Iris pigment epithelial cell (primary cell): ENCODE results near the gene LYRM4.

Experiments used
- DNase-seq: peaks from one replicate; pipeline ENCODE4 v3.0.0-alpha.2; 2011; ENCODE audit warnings: low read depth

Gene LYRM4

GRCh38 chr6:5174756-5175549 is 85.8 kb downstream of the LYRM4 start:
- no peak for DNase-seq

DNA sequence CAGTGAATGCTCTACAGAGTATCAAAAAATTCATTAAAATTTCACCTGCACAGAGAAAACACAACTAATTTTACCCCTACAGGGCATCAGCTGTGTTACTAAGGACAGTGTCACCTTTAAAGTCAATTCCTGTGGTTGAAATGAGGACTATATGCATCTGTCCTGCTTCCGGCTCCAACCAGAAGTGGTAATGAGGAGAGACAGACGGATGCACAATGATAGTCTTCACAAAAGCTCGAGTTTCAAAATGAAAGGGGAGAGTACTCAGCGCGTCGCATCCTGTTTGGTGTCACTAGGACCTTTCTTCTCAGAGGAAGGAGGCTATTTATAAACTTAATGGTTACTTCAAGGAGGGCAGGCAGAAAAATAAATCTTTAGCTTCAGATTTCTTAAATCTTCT is 86.5 kb downstream of the LYRM4 start:
- DNase-seq = peak; percentile 23

GRCh38 chr6:5173810-5174209 is 86.9 kb downstream of the LYRM4 start:
- DNase-seq = no peak

GRCh38 chr6:5172897-5173474 is 87.8 kb downstream of the LYRM4 start:
- DNase-seq = no peak

DNA sequence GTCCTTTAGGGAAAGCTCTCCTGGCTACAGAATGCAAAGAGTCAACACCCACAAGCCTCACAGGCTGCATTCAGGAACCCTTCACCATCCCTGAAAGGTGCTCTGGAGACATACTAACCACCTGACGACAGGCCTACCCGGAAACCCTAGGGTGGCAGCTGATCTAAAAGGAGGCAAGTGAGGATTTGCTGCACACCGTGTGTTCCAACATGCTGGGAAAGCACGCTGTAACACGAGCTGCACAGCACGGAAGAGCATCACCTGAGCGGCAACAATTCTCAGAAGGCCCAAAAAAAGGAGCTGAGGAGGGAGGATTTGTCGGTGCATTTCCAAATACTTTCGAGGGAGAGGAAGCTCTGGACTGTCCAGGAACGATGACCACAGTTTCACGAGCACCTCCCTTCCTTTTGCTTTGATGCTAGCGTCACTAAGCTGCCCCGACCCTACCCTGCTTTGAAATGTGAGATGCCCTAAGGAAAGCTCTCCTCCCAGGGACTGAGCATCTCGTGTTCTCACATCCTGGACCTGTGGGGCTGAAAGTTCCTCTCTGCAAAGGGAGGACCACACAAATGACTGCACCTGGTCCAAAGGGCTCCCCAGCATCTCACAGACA is 88.6 kb downstream of the LYRM4 start:
- DNase-seq = peak; percentile 16

DNA sequence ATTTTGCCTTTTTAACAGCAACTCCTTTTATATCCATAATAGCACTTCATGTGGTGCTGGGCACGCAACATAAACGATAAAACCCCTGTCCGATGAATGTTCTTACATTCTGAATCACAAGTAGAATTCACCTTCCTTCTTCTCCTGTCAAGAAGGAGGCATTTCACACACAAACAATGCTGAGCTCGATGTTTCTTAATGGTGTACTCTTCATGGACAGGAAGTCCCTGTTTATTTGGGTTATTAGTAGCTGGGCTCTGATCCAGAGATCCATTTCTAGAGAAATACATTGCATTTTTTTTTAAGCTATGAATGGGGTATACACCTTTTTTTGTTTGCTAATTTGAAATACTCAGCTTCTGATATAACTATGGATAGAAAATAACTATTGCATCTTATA is 93.2 kb downstream of the LYRM4 start:
- peak; percentile 83 for DNase-seq

DNA sequence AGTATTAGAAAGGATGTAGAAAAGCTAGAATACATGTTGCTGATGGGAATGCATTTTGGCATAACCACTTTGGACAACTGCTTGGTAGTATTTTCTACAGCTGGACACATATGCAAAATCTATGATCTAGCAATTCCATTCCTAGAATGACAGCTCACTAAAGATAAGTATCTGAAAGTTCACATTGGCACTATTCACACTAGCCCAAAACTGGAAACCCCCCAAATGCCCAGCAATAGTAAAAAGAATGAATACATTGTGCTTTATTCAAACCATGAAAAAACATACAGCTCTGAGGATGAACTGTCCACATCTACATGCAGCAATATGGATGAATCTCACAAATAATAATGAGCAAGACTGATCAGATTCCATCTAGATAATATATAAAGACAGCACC is 96.7 kb downstream of the LYRM4 start:
- no peak for DNase-seq

DNA sequence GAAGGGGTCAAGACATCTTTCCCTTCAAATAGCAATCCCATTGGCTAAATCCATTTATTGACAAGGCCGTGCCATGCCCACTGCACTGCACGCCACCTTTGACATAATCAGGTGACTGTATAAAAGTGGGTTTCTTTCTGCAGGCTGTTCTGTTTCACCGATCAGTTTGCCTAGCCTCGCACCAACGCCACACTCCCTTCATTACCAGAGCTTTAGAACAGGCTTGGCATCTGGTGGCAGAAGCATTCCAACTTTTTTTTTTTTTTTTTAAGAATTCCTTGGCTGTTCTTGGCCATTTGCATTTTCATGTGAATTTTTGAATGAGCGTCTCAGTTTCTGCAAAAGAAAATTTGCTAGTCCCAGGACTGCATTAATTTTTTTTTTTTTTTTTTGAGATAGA is 97.5 kb downstream of the LYRM4 start:
- DNase-seq = no peak

DNA sequence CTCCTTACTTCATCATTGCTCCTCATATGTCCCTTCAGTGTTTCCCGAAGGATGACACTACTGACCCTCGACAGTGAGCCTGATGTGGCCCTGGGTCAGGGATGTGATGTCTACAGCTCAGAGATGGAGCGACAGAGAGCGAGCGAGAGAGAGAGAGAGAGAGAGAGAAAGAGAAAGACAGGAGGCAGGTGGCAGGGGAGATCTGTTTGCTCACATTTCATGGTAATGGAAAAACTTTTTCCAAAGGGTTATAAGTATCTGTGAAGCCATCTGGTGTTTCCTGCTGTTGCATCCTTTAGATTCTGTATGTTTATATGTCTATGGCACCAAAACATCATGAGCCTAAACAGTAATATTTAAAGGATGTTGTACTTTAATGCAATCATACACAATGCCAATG is 98.4 kb downstream of the LYRM4 start:
- no peak for DNase-seq

DNA sequence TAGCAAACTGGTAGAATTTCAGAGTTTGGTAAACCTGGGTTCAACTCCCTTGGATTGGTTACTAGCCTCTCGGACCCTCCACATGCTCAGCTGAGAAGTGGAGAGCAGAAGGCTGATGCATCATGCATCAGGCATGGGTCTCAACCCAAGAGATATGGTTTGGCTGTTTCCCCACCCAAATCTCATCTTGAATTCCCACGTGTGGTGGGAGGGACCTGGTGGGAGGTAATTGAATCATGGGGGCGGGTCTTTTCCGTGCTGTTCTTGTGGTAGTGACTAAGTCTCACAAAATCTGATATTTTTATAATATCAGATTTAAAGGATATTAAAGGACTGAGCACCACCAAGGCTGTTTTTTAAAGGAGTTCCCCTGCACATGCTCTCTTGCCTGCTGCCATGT is 100.5 kb downstream of the LYRM4 start:
- DNase-seq = no peak

GRCh38 chr6:5159162-5159561 is 101.6 kb downstream of the LYRM4 start:
- DNase-seq = no peak

GRCh38 chr6:5158180-5158579 is 102.6 kb downstream of the LYRM4 start:
- DNase-seq = no peak

DNA sequence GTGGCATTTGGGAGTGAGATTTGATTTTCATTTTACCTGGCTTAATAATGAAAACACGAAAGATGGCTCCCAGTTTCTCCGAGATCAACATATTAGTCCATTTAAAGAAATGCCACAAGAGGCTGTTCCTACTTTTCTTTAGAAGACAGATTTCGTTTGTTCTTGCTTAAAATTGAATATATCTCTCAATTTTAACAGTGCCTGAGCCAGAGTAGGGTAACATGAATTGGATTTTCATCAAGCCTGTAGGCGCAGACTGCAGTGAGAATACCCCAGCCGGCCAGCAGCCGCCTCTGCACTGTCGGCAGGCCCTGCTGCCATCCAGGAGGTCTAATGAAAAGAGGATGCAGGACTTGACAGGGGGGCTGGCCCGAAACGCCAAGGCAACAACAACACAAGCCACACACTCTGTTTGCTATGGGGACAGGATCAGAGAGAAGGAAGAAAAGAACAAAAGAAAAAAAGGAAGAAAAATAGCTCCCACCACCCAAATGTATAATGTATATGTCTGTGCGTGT is 103.1 kb downstream of the LYRM4 start:
- DNase-seq = no peak

DNA sequence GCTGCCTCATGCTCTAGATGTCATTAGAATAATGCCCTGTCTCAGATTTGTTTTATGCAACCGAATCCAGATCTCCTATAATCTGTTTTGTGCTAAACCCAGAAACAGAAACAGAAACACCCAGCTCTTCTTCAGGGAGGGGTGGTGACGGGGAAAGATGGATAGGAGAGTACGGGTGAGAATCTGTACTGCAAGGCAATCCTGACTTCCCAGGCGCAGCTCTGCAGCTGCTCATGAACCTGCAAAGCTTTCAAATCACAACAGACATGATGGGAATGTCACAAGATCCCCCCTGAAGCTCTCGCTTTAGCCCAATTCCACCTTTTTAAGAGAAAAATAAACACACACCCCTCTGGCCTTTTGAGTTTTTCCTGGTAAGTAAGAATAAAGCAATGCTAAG is 104.1 kb downstream of the LYRM4 start:
- DNase-seq = no peak

- no peak for DNase-seq
These were observed 104.8 kb downstream of the LYRM4 start for GRCh38 chr6:5155906-5156305.

GRCh38 chr6:5153186-5153585 is 107.6 kb downstream of the LYRM4 start:
- no peak for DNase-seq

DNA sequence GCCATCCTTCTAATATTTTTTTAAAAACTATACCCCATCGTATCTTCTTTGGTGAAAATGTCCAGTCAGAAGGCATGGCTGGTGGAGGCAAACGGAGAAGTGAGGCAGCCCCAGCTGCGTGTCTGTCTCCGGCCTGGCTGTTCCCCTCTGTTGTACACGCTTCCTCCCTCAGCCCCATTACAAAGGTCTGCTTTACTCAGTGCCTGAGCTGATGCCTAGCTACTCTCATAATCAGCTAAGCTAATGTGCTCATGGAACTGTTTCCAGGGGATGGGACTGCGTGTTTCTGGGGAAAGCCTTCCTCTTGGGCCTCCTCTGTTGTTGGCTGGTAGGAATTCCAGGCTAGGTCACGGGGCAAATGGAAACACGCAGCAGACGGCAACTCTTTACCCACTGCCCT is 108.3 kb downstream of the LYRM4 start:
- no peak for DNase-seq

GRCh38 chr6:5151955-5152401 is 108.8 kb downstream of the LYRM4 start:
- peak; percentile 80 for DNase-seq

DNA sequence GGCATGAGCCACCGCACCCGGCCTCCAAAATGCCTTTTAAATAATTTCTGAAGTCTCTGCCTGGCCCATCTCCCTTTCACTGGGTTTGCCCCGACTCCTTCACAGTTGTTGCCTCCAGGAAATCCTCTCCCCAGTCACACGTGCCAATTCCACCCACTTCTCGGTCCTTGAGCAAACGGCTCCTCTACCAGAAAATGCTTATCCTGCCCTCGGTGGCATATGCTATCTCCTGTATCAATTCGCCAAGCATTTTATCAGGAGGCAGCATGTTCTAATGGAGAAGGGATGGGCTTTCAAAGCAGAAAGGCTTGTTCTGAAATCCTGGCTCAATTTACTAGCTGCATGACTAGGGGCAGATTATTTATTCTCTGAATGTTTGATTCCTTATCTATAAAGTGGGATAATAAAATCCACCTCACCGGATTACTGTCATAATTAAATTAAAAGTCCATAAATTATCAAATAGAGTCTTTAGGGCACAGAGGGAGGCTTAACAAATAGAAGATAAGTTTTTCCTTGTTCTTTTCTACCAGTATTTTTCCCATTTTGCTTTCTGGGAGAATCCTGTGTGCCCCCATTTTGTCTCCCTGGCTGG is 109.3 kb downstream of the LYRM4 start:
- no peak for DNase-seq

DNA sequence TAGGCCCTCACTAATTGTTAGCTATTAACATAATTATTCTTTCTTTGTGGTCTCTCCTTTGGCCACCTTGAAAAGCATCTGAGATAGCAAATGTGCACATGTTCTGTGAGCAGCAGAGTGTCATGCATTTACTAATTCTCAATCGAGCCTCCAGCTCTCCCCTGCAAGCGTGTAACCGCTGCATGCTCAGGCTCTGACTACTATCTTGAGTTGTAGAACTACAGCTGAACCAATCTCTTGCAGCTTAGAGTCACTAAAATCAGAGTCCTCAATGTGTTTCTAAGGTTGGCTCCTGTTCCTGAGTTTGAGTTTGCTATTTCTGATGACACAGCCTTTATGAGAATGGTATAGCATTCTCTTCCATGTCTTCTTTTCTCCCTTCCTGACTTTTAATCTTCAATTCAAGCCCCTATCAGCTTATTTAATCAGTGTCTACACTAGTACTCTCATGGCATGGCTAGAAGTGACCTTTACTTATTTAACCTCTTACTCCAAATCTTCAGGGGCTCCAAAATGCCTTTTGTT is 110.1 kb downstream of the LYRM4 start:
- DNase-seq = no peak

DNA sequence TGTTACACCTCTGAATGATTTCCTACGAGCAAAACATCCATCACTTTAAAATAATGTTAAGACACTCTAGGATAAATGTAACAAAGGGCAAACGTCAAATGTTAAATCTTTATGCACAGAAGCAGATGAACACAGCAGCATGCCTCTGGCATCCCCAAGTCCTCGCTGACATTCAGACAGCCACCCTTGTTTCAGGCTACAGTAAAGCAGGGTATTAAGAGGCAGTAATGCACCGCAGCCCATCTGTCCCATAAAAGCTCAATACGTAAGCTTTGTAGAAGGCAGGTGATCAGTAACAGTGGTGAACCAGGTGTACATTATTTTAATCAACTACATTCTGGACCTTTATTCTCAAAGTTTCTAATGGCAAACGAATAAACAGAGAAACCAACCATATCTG is 110.9 kb downstream of the LYRM4 start:
- no peak for DNase-seq

GRCh38 chr6:5149159-5149704 is 111.5 kb downstream of the LYRM4 start:
- no peak for DNase-seq
